Liver (tissue), 9 donors: ENCODE data around the gene ORC4. TPM values are rescaled to one million over a fixed set of nuclear protein-coding genes. Genes with fewer than 3 reads are reported as not detected.

ENCODE experiments used
- DNase-seq: peaks from one replicate; pipeline ENCODE4 v3.0.0-alpha.2; 2017; ENCODE audit warnings: low spot score
- H3K27ac ChIP-seq, 2 donors: one replicate each; pipeline ENCODE4 v1.7.0; 2013; ENCODE audit warnings: inconsistent platforms in 2 of 2, low read length in 2 of 2, control low read depth in 1 of 2, low read depth in 1 of 2, mild to moderate bottlenecking in 1 of 2
- H3K27me3 ChIP-seq, 4 donors: one replicate each; pipeline versions ENCODE4 v1.6.1 to v1.7.0; 2013; ENCODE audit warnings: low read length in 3 of 4, inconsistent platforms in 1 of 4, mild to moderate bottlenecking in 1 of 4, moderate library complexity in 1 of 4; ENCODE audit not compliant: control insufficient read depth in 4 of 4, insufficient read depth in 4 of 4
- H3K36me3 ChIP-seq, 4 donors: one replicate each; pipeline versions ENCODE4 v1.6.1 to v1.7.0; 2013; ENCODE audit warnings: low read length in 3 of 4, mild to moderate bottlenecking in 3 of 4, low read depth in 1 of 4, moderate library complexity in 1 of 4; ENCODE audit not compliant: control insufficient read depth in 4 of 4, insufficient read depth in 3 of 4
- H3K4me1 ChIP-seq, 4 donors: one replicate each; pipeline versions ENCODE4 v1.6.1 to v1.7.0; 2013; ENCODE audit warnings: low read length in 3 of 4, mild to moderate bottlenecking in 3 of 4, moderate library complexity in 1 of 4; ENCODE audit not compliant: control insufficient read depth in 4 of 4, insufficient read depth in 4 of 4
- H3K4me3 ChIP-seq, 3 donors: one replicate each; pipeline versions ENCODE4 v1.6.1 to v1.7.0; 2013; ENCODE audit warnings: low read length in 3 of 3, control low read depth in 1 of 3, low read depth in 1 of 3, mild to moderate bottlenecking in 1 of 3
- H3K9ac ChIP-seq, 2 donors: one replicate each; pipeline ENCODE4 v1.7.0; 2013; ENCODE audit warnings: low read length in 2 of 2, mild to moderate bottlenecking in 2 of 2, moderate library complexity in 2 of 2, control low read depth in 1 of 2, low read depth in 1 of 2
- H3K9me3 ChIP-seq, 4 donors: one replicate each; pipeline versions ENCODE4 v1.6.1 to v1.7.0; 2013; ENCODE audit warnings: low read length in 3 of 4; ENCODE audit not compliant: control insufficient read depth in 4 of 4
- ATF3 ChIP-seq: IDR thresholded peaks from 2 replicates; pipeline ENCODE4 v1.6.1; 2016; ENCODE audit warnings: antibody characterized with exemption
- CTCF ChIP-seq: fragments of 150-350 bp; IDR thresholded peaks from 2 replicates; pipeline ENCODE4 v1.5.1; 2017; ENCODE audit warnings: improper control_type of control experiment, low read depth, low read length; ENCODE audit not compliant: missing input control
- EGR1 ChIP-seq, 2 donors: IDR thresholded peaks; 2 replicates each; pipeline ENCODE4 v1.6.1; 2016 to 2018; ENCODE audit warnings: antibody characterized with exemption in 2 of 2, low read depth in 2 of 2
- FOXA1 ChIP-seq: IDR thresholded peaks from 2 replicates; pipeline ENCODE4 v1.6.1; 2016; ENCODE audit warnings: antibody characterized with exemption
- FOXA2 ChIP-seq: IDR thresholded peaks from 2 replicates; pipeline ENCODE4 v1.6.1; 2016; ENCODE audit warnings: antibody characterized with exemption
- GABPA ChIP-seq, 2 donors: IDR thresholded peaks in 1 of 2; conservative IDR thresholded peaks in 1 of 2; 2 replicates each; pipeline ENCODE4 v1.6.1; 2016; ENCODE audit warnings: antibody characterized with exemption in 2 of 2, mild to moderate bottlenecking in 1 of 2, moderate library complexity in 1 of 2
- HNF4A ChIP-seq, 2 donors: conservative IDR thresholded peaks; 2 replicates each; pipeline ENCODE4 v1.6.1; 2016; ENCODE audit warnings: antibody characterized with exemption in 2 of 2, mild to moderate bottlenecking in 2 of 2
- HNF4G ChIP-seq: IDR thresholded peaks from 2 replicates; pipeline ENCODE4 v1.6.1; 2016; ENCODE audit warnings: antibody characterized with exemption
- JUND ChIP-seq, 2 donors: IDR thresholded peaks; 2 replicates each; pipeline ENCODE4 v1.6.1; 2016; ENCODE audit warnings: antibody characterized with exemption in 2 of 2
- NR2F2 ChIP-seq: IDR thresholded peaks from 2 replicates; pipeline ENCODE4 v1.6.1; 2016; ENCODE audit warnings: antibody characterized with exemption
- RAD21 ChIP-seq, 2 donors: IDR thresholded peaks; 2 replicates each; pipeline ENCODE4 v1.6.1; 2016; ENCODE audit warnings: antibody characterized with exemption in 2 of 2, mild to moderate bottlenecking in 2 of 2
- REST ChIP-seq: IDR thresholded peaks from 2 replicates; pipeline ENCODE4 v1.6.1; 2016; ENCODE audit warnings: antibody characterized with exemption, mild to moderate bottlenecking
- RXRA ChIP-seq, 2 donors: IDR thresholded peaks; 2 replicates each; pipeline ENCODE4 v1.6.1; 2017 to 2018; ENCODE audit warnings: antibody characterized with exemption in 2 of 2, mild to moderate bottlenecking in 1 of 2
- SP1 ChIP-seq: IDR thresholded peaks from 2 replicates; pipeline ENCODE4 v1.6.1; 2018; ENCODE audit warnings: antibody characterized with exemption, mild to moderate bottlenecking
- TAF1 ChIP-seq: conservative IDR thresholded peaks from 2 replicates; pipeline ENCODE4 v1.6.1; 2016; ENCODE audit warnings: antibody characterized with exemption, mild to moderate bottlenecking
- YY1 ChIP-seq: IDR thresholded peaks from 2 replicates; pipeline ENCODE4 v1.6.1; 2016; ENCODE audit warnings: antibody characterized with exemption, mild to moderate bottlenecking
- ZBTB33 ChIP-seq: IDR thresholded peaks from 2 replicates; pipeline ENCODE4 v1.6.1; 2016; ENCODE audit warnings: antibody characterized with exemption
- WGBS: extraction: QIAGEN DNeasy Blood & Tissue Kit; methylation state at CpG from one replicate; pipeline ENCODE4 v1.1.7; 2013; 5-methylcytosine and 5-hydroxymethylcytosine counted together
- polyA plus RNA-seq, 2 donors: library from polyadenylated mRNA; stranded (reverse) in 1 of 2; unstranded in 1 of 2; fragments of 200-250 nt in 1 of 2; fragments of >200 nt in 1 of 2; fragmentation: Nextera tagmentation in 1 of 2; extraction: Ambion mirVana in 1 of 2; gene quantifications; one replicate each; pipeline versions ENCODE4 v1.2.1 to v1.2.3, GENCODE V29; 2013 to 2015
- total RNA-seq, 2 donors: library from RNA; depleted of rRNA; stranded (reverse); fragments of >200 nt; gene quantifications; one replicate each; pipeline ENCODE4 v1.2.3, GENCODE V29; 2014
- TF ChIP-seq, protein P1 (sequence below): IDR thresholded peaks from 2 replicates; pipeline ENCODE4 v1.6.1; 2016; ENCODE audit warnings: antibody characterized with exemption
- donor health status: healthy.
- donor health status: healthy.
- donor health status: healthy.
- donor health status: healthy.
- donor health status: healthy.

Gene ORC4
- total and polyA plus RNA-seq, 4 donors, result 9.7 to 50.2 (median 23.3) TPM

- H3K4me1 ChIP-seq, result no peaks in the 10 kb centered on the region
- TF ChIP-seq SP1 (no peak), GABPA (IDR thresholded peaks at IDR 0.05 in 1 of 2, conservative IDR thresholded peaks at IDR 0.05 in 1 of 2) (no peak), ZBTB33 (no peak), FOXA1 (no peak), TAF1 (no peak), FOXA2 (no peak), NR2F2 (no peak), HNF4A (conservative IDR thresholded peaks at IDR 0.05) (no peak), YY1 (no peak)
- TF ChIP-seq, protein P1, sequence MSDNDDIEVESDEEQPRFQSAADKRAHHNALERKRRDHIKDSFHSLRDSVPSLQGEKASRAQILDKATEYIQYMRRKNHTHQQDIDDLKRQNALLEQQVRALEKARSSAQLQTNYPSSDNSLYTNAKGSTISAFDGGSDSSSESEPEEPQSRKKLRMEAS, result no peak
- H3K27ac ChIP-seq, result no peak overlapping the region
- no peaks in the 10 kb centered on the region for H3K36me3 ChIP-seq
- no peak overlapping the region for H3K9ac ChIP-seq
- no peak overlapping the region for H3K4me3 ChIP-seq
- H3K27me3 ChIP-seq, result no peaks in the 10 kb centered on the region
- DNase-seq, result no peak
- no peaks in the 10 kb centered on the region for H3K9me3 ChIP-seq
- 86% methylated on average over 4 of the region's 4 CpGs for WGBS
Observed at GRCh38 chr2:148032215-148032614, 11.7 kb upstream of the ORC4 start.

DNA sequence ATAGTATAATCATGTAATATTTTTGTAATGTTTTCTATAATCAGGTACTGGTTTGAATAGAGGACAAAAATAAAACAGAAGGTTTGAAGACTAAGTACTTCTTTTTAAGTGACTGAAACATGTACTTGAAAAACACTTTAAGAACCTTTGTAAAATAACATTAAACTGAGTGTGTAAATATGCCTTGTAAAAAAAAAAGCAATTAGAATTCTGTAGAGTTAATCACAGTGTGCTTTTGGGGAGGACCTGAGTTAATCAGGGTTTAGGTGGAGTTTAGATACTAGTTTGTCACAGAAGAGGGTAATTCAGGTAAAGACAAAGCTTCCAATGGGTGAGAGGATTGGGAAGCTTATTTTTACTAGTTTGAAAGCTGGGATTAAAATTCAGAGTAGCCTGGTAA is 10.6 kb upstream of the ORC4 start:
- Histone ChIP-seq H3K27me3 (no peaks in the 10 kb centered on the region), H3K9me3 (no peaks in the 10 kb centered on the region), H3K4me1 (no peaks in the 10 kb centered on the region), H3K4me3 (no peak overlapping the region), H3K27ac (no peak overlapping the region), H3K9ac (no peak overlapping the region), H3K36me3 (no peaks in the 10 kb centered on the region)
- no peak for DNase-seq
- no peak for TF ChIP-seq EGR1 (IDR thresholded peaks at IDR 0.05; ENCODE audit: low read depth in 2 of 2)
- no peak for TF ChIP-seq YY1
- TF ChIP-seq GABPA (IDR thresholded peaks at IDR 0.05 in 1 of 2, conservative IDR thresholded peaks at IDR 0.05 in 1 of 2), result no peak
- no peak for TF ChIP-seq ZBTB33
- no peak for TF ChIP-seq RXRA (IDR thresholded peaks at IDR 0.05)
- TF ChIP-seq, protein P1, result no peak
- no peak for TF ChIP-seq FOXA2
- TF ChIP-seq RAD21 (IDR thresholded peaks at IDR 0.05), result no peak
- TF ChIP-seq CTCF, result no peak
- no peak for TF ChIP-seq NR2F2
- TF ChIP-seq ATF3, result no peak
- TF ChIP-seq REST, result no peak
- TF ChIP-seq JUND (IDR thresholded peaks at IDR 0.05), result no peak
- no peak for TF ChIP-seq HNF4G
- no peak for TF ChIP-seq SP1
- TF ChIP-seq TAF1, result no peak
